ENCODE measurements around the gene UNC5C. TPM values are rescaled to one million over a fixed set of nuclear protein-coding genes. Genes with fewer than 3 reads are reported as not detected.

Gene UNC5C
- total RNA-seq: 4.3 and 10.7 TPM in 2 replicates

GRCh38 chr4:95548738-95549245 is at the start of gene UNC5C:
Gene UNC5C, minus strand, starts transcription at chr4:95548973.

Data from cardiac atrium fibroblast (primary cell).